ENCODE results near the gene SERTM1.

Gene SERTM1

GRCh38 chr13:36675213-36675536 lies 1.4 kb downstream of the SERTM1 start:
- no peaks in the 10 kb centered on the region for H3K4me1 ChIP-seq (ENCODE audit: control insufficient read depth, insufficient read depth, low read length)
- no peak overlapping the region for H3K9ac ChIP-seq (ENCODE audit: low read depth, low read length)
- no peaks in the 10 kb centered on the region for H3K36me3 ChIP-seq (ENCODE audit: control insufficient read depth, insufficient read depth, low read length)
- H3K4me3 ChIP-seq (ENCODE audit: low read depth, low read length) = no peak overlapping the region
- H3K9me3 ChIP-seq (ENCODE audit: control insufficient read depth, insufficient read depth, low read length) = no peaks in the 10 kb centered on the region
- H3K27me3 ChIP-seq (ENCODE audit: control insufficient read depth, insufficient read depth, low read length) = peaks cover 61% of the 10 kb centered on the region

GRCh38 chr13:36680913-36681312 lies 7.1 kb downstream of the SERTM1 start:
- H3K36me3 ChIP-seq (ENCODE audit: control insufficient read depth, insufficient read depth, low read length) = no peaks in the 10 kb centered on the region
- H3K4me3 ChIP-seq (ENCODE audit: low read depth, low read length) = no peak overlapping the region
- H3K9ac ChIP-seq (ENCODE audit: low read depth, low read length) = no peak overlapping the region
- H3K9me3 ChIP-seq (ENCODE audit: control insufficient read depth, insufficient read depth, low read length) = no peaks in the 10 kb centered on the region
- peaks cover 11% of the 10 kb centered on the region for H3K27me3 ChIP-seq (ENCODE audit: control insufficient read depth, insufficient read depth, low read length)
- no peaks in the 10 kb centered on the region for H3K4me1 ChIP-seq (ENCODE audit: control insufficient read depth, insufficient read depth, low read length)

DNA sequence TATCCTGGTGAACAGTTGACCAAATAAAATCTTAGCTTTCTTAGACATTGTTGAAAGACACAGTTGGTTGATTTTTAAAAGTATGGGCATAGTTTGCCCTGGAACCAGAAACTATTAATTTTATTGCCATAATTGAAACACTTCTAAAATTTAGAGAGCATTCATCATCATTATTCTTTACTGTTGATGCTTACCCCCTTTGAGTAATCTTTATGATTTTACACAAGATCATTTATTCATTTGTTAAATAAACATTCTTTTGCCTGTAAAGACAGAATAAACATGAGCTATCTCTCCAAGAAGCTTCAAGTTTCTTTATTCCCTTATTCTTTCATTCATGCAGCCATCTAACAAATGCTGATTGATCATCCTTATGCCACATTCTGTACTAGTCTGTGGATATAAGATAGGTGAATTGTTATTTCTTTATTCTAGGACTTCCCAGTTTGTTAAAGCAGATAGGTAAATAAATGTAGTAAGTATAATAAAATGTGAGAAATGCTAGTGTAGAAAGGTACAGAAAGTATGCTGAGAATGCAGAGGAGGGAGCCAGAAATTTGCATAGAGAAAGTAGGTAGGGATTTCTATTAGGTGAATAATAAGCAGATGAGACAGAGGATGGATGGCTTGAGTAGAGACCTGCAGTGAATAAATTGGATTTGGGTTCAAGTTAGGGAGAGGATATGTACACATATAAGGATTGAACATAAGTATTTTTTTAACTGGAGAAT lies 8.2 kb downstream of the SERTM1 start:
- H3K27me3 ChIP-seq (ENCODE audit: control insufficient read depth, insufficient read depth, low read length) = peaks cover 1% of the 10 kb centered on the region
- no peak overlapping the region for H3K4me3 ChIP-seq (ENCODE audit: low read depth, low read length)
- H3K4me1 ChIP-seq (ENCODE audit: control insufficient read depth, insufficient read depth, low read length) = no peaks in the 10 kb centered on the region
- H3K36me3 ChIP-seq (ENCODE audit: control insufficient read depth, insufficient read depth, low read length) = no peaks in the 10 kb centered on the region
- H3K9ac ChIP-seq (ENCODE audit: low read depth, low read length) = no peak overlapping the region
- H3K9me3 ChIP-seq (ENCODE audit: control insufficient read depth, insufficient read depth, low read length) = no peaks in the 10 kb centered on the region

DNA sequence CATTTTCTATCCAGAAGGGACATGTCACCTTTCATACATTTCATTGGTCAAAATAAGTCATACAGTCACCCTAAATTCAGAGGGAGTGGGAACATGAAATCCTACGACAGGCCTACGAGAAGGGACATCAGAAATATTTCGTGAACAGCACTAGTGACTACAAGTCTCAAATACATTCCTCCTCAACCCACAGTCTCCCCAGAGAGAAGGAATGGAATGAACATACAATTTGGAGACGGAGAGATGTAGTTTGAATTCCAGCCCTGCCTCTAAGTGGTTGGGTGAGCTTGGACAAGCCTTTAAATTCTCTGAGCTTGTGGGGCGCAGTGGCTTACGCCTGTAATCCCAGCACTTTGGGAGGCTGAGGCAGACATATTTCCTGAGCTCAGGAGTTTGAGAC lies 9.9 kb downstream of the SERTM1 start:
- no peaks in the 10 kb centered on the region for H3K4me1 ChIP-seq (ENCODE audit: control insufficient read depth, insufficient read depth, low read length)
- H3K4me3 ChIP-seq (ENCODE audit: low read depth, low read length) = no peak overlapping the region
- H3K9ac ChIP-seq (ENCODE audit: low read depth, low read length) = no peak overlapping the region
- no peaks in the 10 kb centered on the region for H3K36me3 ChIP-seq (ENCODE audit: control insufficient read depth, insufficient read depth, low read length)
- no peaks in the 10 kb centered on the region for H3K27me3 ChIP-seq (ENCODE audit: control insufficient read depth, insufficient read depth, low read length)
- no peaks in the 10 kb centered on the region for H3K9me3 ChIP-seq (ENCODE audit: control insufficient read depth, insufficient read depth, low read length)

GRCh38 chr13:36685927-36686326 lies 12.1 kb downstream of the SERTM1 start:
- H3K36me3 ChIP-seq (ENCODE audit: control insufficient read depth, insufficient read depth, low read length) = no peaks in the 10 kb centered on the region
- H3K9ac ChIP-seq (ENCODE audit: low read depth, low read length) = no peak overlapping the region
- no peaks in the 10 kb centered on the region for H3K4me1 ChIP-seq (ENCODE audit: control insufficient read depth, insufficient read depth, low read length)
- no peaks in the 10 kb centered on the region for H3K27me3 ChIP-seq (ENCODE audit: control insufficient read depth, insufficient read depth, low read length)
- no peak overlapping the region for H3K4me3 ChIP-seq (ENCODE audit: low read depth, low read length)
- no peaks in the 10 kb centered on the region for H3K9me3 ChIP-seq (ENCODE audit: control insufficient read depth, insufficient read depth, low read length)

DNA sequence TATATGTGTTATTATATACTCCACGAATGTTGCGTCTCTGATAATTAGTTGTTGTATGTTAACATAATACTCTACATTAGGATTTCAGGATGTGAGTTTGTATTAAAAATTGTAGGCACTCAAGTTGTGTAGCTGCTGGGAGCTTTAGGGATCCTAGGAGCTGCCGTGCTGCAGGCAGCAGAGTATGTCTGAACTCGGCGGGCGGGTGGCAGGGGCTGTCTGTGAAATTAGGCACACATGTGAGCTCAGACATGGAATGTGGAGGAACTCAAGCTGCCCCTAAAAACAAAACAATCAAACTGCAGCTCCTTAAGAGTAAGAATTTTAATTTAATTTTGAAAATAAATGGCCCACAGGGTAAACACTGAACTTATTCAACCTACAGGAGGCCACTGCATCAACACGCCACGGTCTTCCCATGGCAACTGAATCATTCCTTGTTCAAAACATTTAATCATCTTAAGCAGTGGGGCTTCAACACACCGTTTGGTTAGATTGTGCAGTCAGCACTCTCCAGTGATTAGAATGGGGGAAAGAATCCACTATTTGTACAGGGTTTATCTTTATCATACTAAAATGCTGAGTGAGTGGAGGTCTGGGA lies 22.7 kb downstream of the SERTM1 start:
- no peaks in the 10 kb centered on the region for H3K36me3 ChIP-seq (ENCODE audit: control insufficient read depth, insufficient read depth, low read length)
- no peak overlapping the region for H3K4me3 ChIP-seq (ENCODE audit: low read depth, low read length)
- H3K9me3 ChIP-seq (ENCODE audit: control insufficient read depth, insufficient read depth, low read length) = no peaks in the 10 kb centered on the region
- no peaks in the 10 kb centered on the region for H3K27me3 ChIP-seq (ENCODE audit: control insufficient read depth, insufficient read depth, low read length)
- H3K4me1 ChIP-seq (ENCODE audit: control insufficient read depth, insufficient read depth, low read length) = no peaks in the 10 kb centered on the region
- no peak overlapping the region for H3K9ac ChIP-seq (ENCODE audit: low read depth, low read length)

GRCh38 chr13:36700170-36700569 lies 26.4 kb downstream of the SERTM1 start:
- Histone ChIP-seq H3K9me3 (ENCODE audit: control insufficient read depth, insufficient read depth, low read length) (no peaks in the 10 kb centered on the region), H3K4me3 (ENCODE audit: low read depth, low read length) (no peak overlapping the region), H3K27me3 (ENCODE audit: control insufficient read depth, insufficient read depth, low read length) (no peaks in the 10 kb centered on the region), H3K9ac (ENCODE audit: low read depth, low read length) (no peak overlapping the region), H3K36me3 (ENCODE audit: control insufficient read depth, insufficient read depth, low read length) (no peaks in the 10 kb centered on the region), H3K4me1 (ENCODE audit: control insufficient read depth, insufficient read depth, low read length) (no peaks in the 10 kb centered on the region)

- Histone ChIP-seq H3K4me1 (ENCODE audit: control insufficient read depth, insufficient read depth, low read length) (no peaks in the 10 kb centered on the region), H3K4me3 (ENCODE audit: low read depth, low read length) (no peak overlapping the region), H3K9me3 (ENCODE audit: control insufficient read depth, insufficient read depth, low read length) (no peaks in the 10 kb centered on the region), H3K27me3 (ENCODE audit: control insufficient read depth, insufficient read depth, low read length) (no peaks in the 10 kb centered on the region), H3K9ac (ENCODE audit: low read depth, low read length) (no peak overlapping the region), H3K36me3 (ENCODE audit: control insufficient read depth, insufficient read depth, low read length) (no peaks in the 10 kb centered on the region)
Measured at GRCh38 chr13:36706755-36707154, 32.9 kb downstream of the SERTM1 start.

DNA sequence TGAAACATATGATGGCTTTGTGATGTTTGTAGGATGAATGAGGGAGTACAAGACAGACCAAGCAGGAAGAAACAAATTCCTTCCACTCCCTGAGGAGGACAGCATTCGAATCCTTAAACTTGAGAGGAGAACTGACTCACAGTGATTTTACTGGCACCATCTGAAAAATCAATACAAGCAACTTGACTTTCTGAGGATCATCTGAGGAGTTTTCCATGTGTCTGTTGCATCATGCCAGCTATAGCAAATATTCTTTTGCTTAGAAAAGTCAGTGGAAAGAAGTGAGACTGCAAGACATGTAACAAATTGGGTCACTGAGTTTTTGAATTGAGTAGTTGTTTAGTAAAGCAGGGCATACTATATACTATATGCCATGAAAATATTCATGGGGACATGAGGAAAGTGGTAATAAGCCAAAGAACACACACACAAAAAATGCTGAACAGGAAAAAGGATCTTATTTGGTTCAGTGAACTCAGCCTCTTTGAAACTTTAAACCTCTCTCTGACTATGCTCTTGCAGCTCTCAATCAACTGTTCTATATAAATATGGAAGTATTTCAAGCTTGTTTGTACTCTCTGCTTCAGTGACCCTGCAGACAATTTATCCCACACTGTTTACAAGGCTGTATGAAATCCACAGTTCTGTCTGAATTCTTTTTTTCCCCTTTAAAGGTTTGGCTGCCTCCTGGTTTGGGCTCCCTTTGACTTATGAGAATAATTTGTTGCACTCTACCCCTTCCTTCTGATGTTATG lies 35.5 kb downstream of the SERTM1 start:
- Histone ChIP-seq H3K36me3 (ENCODE audit: control insufficient read depth, insufficient read depth, low read length) (no peaks in the 10 kb centered on the region), H3K4me3 (ENCODE audit: low read depth, low read length) (no peak overlapping the region), H3K4me1 (ENCODE audit: control insufficient read depth, insufficient read depth, low read length) (no peaks in the 10 kb centered on the region), H3K9ac (ENCODE audit: low read depth, low read length) (no peak overlapping the region), H3K9me3 (ENCODE audit: control insufficient read depth, insufficient read depth, low read length) (no peaks in the 10 kb centered on the region), H3K27me3 (ENCODE audit: control insufficient read depth, insufficient read depth, low read length) (no peaks in the 10 kb centered on the region)

DNA sequence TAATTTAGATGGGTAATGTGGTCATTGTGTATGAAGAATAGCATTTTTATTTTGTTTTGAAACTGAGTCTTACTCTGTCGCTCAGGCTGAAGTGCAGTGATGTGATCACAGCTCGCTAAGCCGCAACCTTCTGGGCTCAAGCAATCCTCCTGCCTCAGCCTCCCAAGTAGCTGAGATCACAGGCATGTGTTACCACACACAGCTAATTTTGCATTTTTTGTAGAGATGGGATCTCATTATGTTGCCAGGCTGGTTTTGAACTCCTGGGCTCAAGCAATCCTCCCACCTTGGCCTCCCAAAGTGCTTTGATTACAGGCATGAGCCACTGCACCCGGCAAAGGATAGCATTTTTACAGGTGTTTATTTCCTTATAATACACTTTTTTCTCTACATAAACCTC lies 36.6 kb downstream of the SERTM1 start:
- Histone ChIP-seq H3K9ac (ENCODE audit: low read depth, low read length) (no peak overlapping the region), H3K36me3 (ENCODE audit: control insufficient read depth, insufficient read depth, low read length) (no peaks in the 10 kb centered on the region), H3K9me3 (ENCODE audit: control insufficient read depth, insufficient read depth, low read length) (no peaks in the 10 kb centered on the region)

GRCh38 chr13:36712290-36712689 lies 38.5 kb downstream of the SERTM1 start:
- no peak overlapping the region for H3K9ac ChIP-seq (ENCODE audit: low read depth, low read length)
- H3K4me3 ChIP-seq (ENCODE audit: low read depth, low read length) = no peak overlapping the region
- no peaks in the 10 kb centered on the region for H3K27me3 ChIP-seq (ENCODE audit: control insufficient read depth, insufficient read depth, low read length)
- H3K36me3 ChIP-seq (ENCODE audit: control insufficient read depth, insufficient read depth, low read length) = no peaks in the 10 kb centered on the region
- no peaks in the 10 kb centered on the region for H3K9me3 ChIP-seq (ENCODE audit: control insufficient read depth, insufficient read depth, low read length)
- H3K4me1 ChIP-seq (ENCODE audit: control insufficient read depth, insufficient read depth, low read length) = no peaks in the 10 kb centered on the region

More for the DNA sequence above, 36.6 kb downstream of the SERTM1 start:
- Histone ChIP-seq H3K27me3 (ENCODE audit: control insufficient read depth, insufficient read depth, low read length) (no peaks in the 10 kb centered on the region), H3K4me3 (ENCODE audit: low read depth, low read length) (no peak overlapping the region), H3K4me1 (ENCODE audit: control insufficient read depth, insufficient read depth, low read length) (no peaks in the 10 kb centered on the region)

GRCh38 chr13:36712770-36713169 lies 39.0 kb downstream of the SERTM1 start:
- Histone ChIP-seq H3K27me3 (ENCODE audit: control insufficient read depth, insufficient read depth, low read length) (no peaks in the 10 kb centered on the region), H3K36me3 (ENCODE audit: control insufficient read depth, insufficient read depth, low read length) (no peaks in the 10 kb centered on the region), H3K9me3 (ENCODE audit: control insufficient read depth, insufficient read depth, low read length) (no peaks in the 10 kb centered on the region), H3K4me1 (ENCODE audit: control insufficient read depth, insufficient read depth, low read length) (no peaks in the 10 kb centered on the region), H3K4me3 (ENCODE audit: low read depth, low read length) (no peak overlapping the region), H3K9ac (ENCODE audit: low read depth, low read length) (no peak overlapping the region)
